C4-2B (cell line): ENCODE data around the gene PTPRR.

Source experiments
- ZFX ChIP-seq: fragments of 450-650 bp; IDR thresholded peaks from 2 replicates; pipeline ENCODE4 v1.6.1; 2017
- TF ChIP-seq, protein P1 (sequence below): fragments of 450-650 bp; conservative IDR thresholded peaks from 2 replicates; pipeline ENCODE4 v1.5.1; 2017; ENCODE audit warnings: mild to moderate bottlenecking

DNA sequence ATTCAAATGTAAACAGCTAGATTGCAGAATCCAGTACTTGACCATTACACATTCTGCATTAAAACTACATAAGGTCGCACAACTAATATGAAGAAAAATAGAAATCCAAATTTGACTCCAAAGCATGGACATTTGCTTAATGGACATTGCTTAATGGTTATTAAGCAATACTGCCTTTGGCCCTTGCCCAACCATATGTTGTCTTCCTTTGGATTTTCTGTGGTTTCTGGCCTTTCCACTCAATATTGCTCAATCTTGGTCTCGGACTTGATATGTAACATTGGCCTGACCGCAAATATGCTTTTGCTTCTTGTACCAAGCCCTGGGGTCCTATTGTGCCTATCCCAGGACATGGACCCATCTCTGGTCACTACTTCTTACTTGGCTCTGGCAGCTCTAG lies 67.2 kb downstream of the PTPRR start:
- TF ChIP-seq, protein P1, sequence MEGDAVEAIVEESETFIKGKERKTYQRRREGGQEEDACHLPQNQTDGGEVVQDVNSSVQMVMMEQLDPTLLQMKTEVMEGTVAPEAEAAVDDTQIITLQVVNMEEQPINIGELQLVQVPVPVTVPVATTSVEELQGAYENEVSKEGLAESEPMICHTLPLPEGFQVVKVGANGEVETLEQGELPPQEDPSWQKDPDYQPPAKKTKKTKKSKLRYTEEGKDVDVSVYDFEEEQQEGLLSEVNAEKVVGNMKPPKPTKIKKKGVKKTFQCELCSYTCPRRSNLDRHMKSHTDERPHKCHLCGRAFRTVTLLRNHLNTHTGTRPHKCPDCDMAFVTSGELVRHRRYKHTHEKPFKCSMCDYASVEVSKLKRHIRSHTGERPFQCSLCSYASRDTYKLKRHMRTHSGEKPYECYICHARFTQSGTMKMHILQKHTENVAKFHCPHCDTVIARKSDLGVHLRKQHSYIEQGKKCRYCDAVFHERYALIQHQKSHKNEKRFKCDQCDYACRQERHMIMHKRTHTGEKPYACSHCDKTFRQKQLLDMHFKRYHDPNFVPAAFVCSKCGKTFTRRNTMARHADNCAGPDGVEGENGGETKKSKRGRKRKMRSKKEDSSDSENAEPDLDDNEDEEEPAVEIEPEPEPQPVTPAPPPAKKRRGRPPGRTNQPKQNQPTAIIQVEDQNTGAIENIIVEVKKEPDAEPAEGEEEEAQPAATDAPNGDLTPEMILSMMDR: no peak
- TF ChIP-seq ZFX: no peak
